ENCODE data around the gene LITAF. TPM values are rescaled to one million over a fixed set of nuclear protein-coding genes. Genes with fewer than 3 reads are reported as not detected.

Gene LITAF
- polyA plus RNA-seq, 3 donors = 67.9 to 118 (median 69.0) TPM

GRCh38 chr16:11551842-11552241 lies 34.9 kb downstream of the LITAF start:
- Mint-ChIP-seq H3K27me3 (ENCODE audit: low read depth in 3 of 3) (peaks cover 0 to 5% (median 0%) of the 10 kb centered on the region in 3 donors), H3K4me3 (no peak overlapping the region), H3K9me3 (peaks cover 6 to 13% (median 8%) of the 10 kb centered on the region in 7 donors), H3K36me3 (peaks cover 72 to 95% of the 10 kb centered on the region in 2 donors), H3K27ac (peak overlapping the region in 3 of 7 donors; percentile 38 to 81 (median 43)), H3K4me1 (peaks cover 26% of the 10 kb centered on the region)
- Histone ChIP-seq H3K27ac (ENCODE audit: low read depth in 1 of 2, low read length in 2 of 2) (peak overlapping the region in 1 of 2 donors; percentile 61), H3K27me3 (ENCODE audit: control insufficient read depth in 2 of 2, insufficient read depth in 2 of 2, low read length in 2 of 2) (no peaks in the 10 kb centered on the region), H4K20me1 (ENCODE audit: insufficient read depth, low read length) (peaks cover 44% of the 10 kb centered on the region), H2AFZ (ENCODE audit: insufficient read depth, low read depth, low read length, poor library complexity, severe bottlenecking) (no peak overlapping the region), H3K9ac (ENCODE audit: insufficient read depth, low read length, poor library complexity, severe bottlenecking) (no peak overlapping the region), H3K4me3 (replicated peaks in 1 of 3; ENCODE audit: low read depth in 2 of 3, low read length in 3 of 3) (peak overlapping the region in 1 of 3 experiments; percentile 24), H3K4me1 (ENCODE audit: control insufficient read depth in 1 of 2, insufficient read depth in 2 of 2, low read length in 2 of 2) (peaks cover 25 to 26% of the 10 kb centered on the region in 2 donors), H3K79me2 (ENCODE audit: insufficient read depth, low read length) (no peaks in the 10 kb centered on the region), H3K36me3 (replicated peaks in 1 of 2; ENCODE audit: control insufficient read depth in 1 of 2, insufficient read depth in 2 of 2, low read length in 2 of 2) (peaks cover 76 to 87% of the 10 kb centered on the region in 2 donors), H3K9me3 (replicated peaks in 1 of 2; ENCODE audit: control insufficient read depth in 1 of 2, insufficient read depth in 1 of 2, low read length in 2 of 2) (peaks cover 0 to 7% of the 10 kb centered on the region in 2 donors), H3K4me2 (replicated peaks; ENCODE audit: extremely low read depth, low read length, poor library complexity, severe bottlenecking) (peak overlapping the region; percentile 15)
- TF ChIP-seq CTCF (IDR thresholded peaks at IDR 0.05) = no peak
- WGBS (ENCODE audit: insufficient coverage) = no CpG with 5 or more reads among the region's 3 CpGs
- intact Hi-C loops (cut with micrococcal nuclease) = no loop called here
- peak in 1 of 3 donors; percentile 24 for DNase-seq

GRCh38 chr16:11550791-11551498 lies 35.8 kb downstream of the LITAF start:
- Mint-ChIP-seq H3K36me3 (peaks cover 66 to 90% of the 10 kb centered on the region in 2 donors), H3K4me3 (no peak overlapping the region)
- WGBS (ENCODE audit: insufficient coverage) = 76% methylated on average over 5 of the region's 13 CpGs

More at GRCh38 chr16:11550791-11551498, 35.8 kb downstream of the LITAF start:
- H3K9me3 ChIP-seq (replicated peaks in 1 of 2; ENCODE audit: control insufficient read depth in 1 of 2, insufficient read depth in 1 of 2, low read length in 2 of 2) = peaks cover 0 to 1% of the 10 kb centered on the region in 2 donors
- Mint-ChIP-seq H3K27me3 (ENCODE audit: low read depth in 3 of 3) (peaks cover 0 to 2% (median 0%) of the 10 kb centered on the region in 3 donors), H3K27ac (peak overlapping the region; percentile 61 to 90 (median 85)), H3K4me1 (peaks cover 29% of the 10 kb centered on the region), H3K9me3 (peaks cover 0 to 5% (median 3%) of the 10 kb centered on the region in 7 donors)
- H3K4me3 ChIP-seq (replicated peaks in 1 of 3; ENCODE audit: low read depth in 2 of 3, low read length in 3 of 3) = peak overlapping the region in 1 of 3 experiments; percentile 24
- H3K36me3 ChIP-seq (replicated peaks in 1 of 2; ENCODE audit: control insufficient read depth in 1 of 2, insufficient read depth in 2 of 2, low read length in 2 of 2) = peaks cover 69 to 84% of the 10 kb centered on the region in 2 donors
- peaks cover 35% of the 10 kb centered on the region for H4K20me1 ChIP-seq (ENCODE audit: insufficient read depth, low read length)
- peak overlapping the region; percentile 54 to 61 for H3K27ac ChIP-seq (ENCODE audit: low read depth in 1 of 2, low read length in 2 of 2)
- no peak for TF ChIP-seq CTCF (IDR thresholded peaks at IDR 0.05)
- peak overlapping the region; percentile 23 for H3K4me2 ChIP-seq (replicated peaks; ENCODE audit: extremely low read depth, low read length, poor library complexity, severe bottlenecking)
- H3K9ac ChIP-seq (ENCODE audit: insufficient read depth, low read length, poor library complexity, severe bottlenecking) = no peak overlapping the region
- intact Hi-C loops (cut with micrococcal nuclease) = no loop called here
- H2AFZ ChIP-seq (ENCODE audit: insufficient read depth, low read depth, low read length, poor library complexity, severe bottlenecking) = no peak overlapping the region
- no peaks in the 10 kb centered on the region for H3K27me3 ChIP-seq (ENCODE audit: control insufficient read depth in 2 of 2, insufficient read depth in 2 of 2, low read length in 2 of 2)
- H3K4me1 ChIP-seq (ENCODE audit: control insufficient read depth in 1 of 2, insufficient read depth in 2 of 2, low read length in 2 of 2) = peaks cover 25 to 26% of the 10 kb centered on the region in 2 donors
- no peaks in the 10 kb centered on the region for H3K79me2 ChIP-seq (ENCODE audit: insufficient read depth, low read length)
- peak; percentile 16 to 38 (median 17) for DNase-seq

All from CD14-positive monocyte (primary cell).